HG03460 (cell line): ENCODE results near the gene SHANK2.

ENCODE experiments used
- ATAC-seq: cut with Tn5 transposase; IDR thresholded peaks from one replicate; pipeline ENCODE4 v1.9.1; 2021; ENCODE audit not compliant: unreplicated experiment

Gene SHANK2

GRCh38 chr11:71269603-71270511, 17.5 kb upstream of the SHANK2 start:
- ATAC-seq = no peak

- ATAC-seq = no peak
These were observed 16.4 kb upstream of the SHANK2 start for GRCh38 chr11:71268706-71269321.

- ATAC-seq = no peak
These were observed 15.5 kb upstream of the SHANK2 start for GRCh38 chr11:71267807-71268421.

- no peak for ATAC-seq
These were observed 13.9 kb upstream of the SHANK2 start for GRCh38 chr11:71266114-71266833.

- ATAC-seq = no peak
These were observed 13.2 kb upstream of the SHANK2 start for GRCh38 chr11:71265559-71266092.

- ATAC-seq = no peak
These were observed 11.0 kb upstream of the SHANK2 start for GRCh38 chr11:71263386-71263785.

- ATAC-seq = no peak
These were observed 3.6 kb upstream of the SHANK2 start for GRCh38 chr11:71255800-71256479.

GRCh38 chr11:71255323-71255722, 2.9 kb upstream of the SHANK2 start:
- no peak for ATAC-seq

- ATAC-seq = no peak
These were observed 1.4 kb upstream of the SHANK2 start for GRCh38 chr11:71253794-71254193.

- peak; percentile 47 for ATAC-seq
These were observed 673 bp upstream of the SHANK2 start for GRCh38 chr11:71252770-71253730.

GRCh38 chr11:71251761-71252268, 562 bp downstream of the SHANK2 start:
- no peak for ATAC-seq

- ATAC-seq = no peak
These were observed 1.1 kb downstream of the SHANK2 start for GRCh38 chr11:71251151-71251721.

- no peak for ATAC-seq
These were observed 1.7 kb downstream of the SHANK2 start for GRCh38 chr11:71250523-71251150.

GRCh38 chr11:71249301-71249700, 3.1 kb downstream of the SHANK2 start:
- ATAC-seq = no peak

GRCh38 chr11:71248656-71249055, 3.7 kb downstream of the SHANK2 start:
- ATAC-seq = no peak

GRCh38 chr11:71248251-71248570, 4.2 kb downstream of the SHANK2 start:
- no peak for ATAC-seq

GRCh38 chr11:71247551-71248250, 4.7 kb downstream of the SHANK2 start:
- no peak for ATAC-seq

- no peak for ATAC-seq
These were observed 5.8 kb downstream of the SHANK2 start for GRCh38 chr11:71246559-71246958.
